OCI-LY3 (cell line): ENCODE data around the gene ZFYVE28.

Experiments used
- CTCF ChIP-seq: fragments of 200-600, 300-600 bp; sonication (generic); IDR thresholded peaks from 2 replicates; pipeline ENCODE4 v1.5.1; 2014; ENCODE audit warnings: antibody characterized with exemption, low read length, low read depth
- EZH2phosphoT487 ChIP-seq: fragments of 200-600 bp; shearing (Covaris generic); IDR thresholded peaks from 2 replicates; pipeline ENCODE4 v1.6.1; 2018; ENCODE audit warnings: antibody characterized with exemption, mixed run types, low read depth

GRCh38 chr4:2266821-2267220 is 151.6 kb downstream of the ZFYVE28 start:
- no peak for TF ChIP-seq EZH2phosphoT487
- no peak for TF ChIP-seq CTCF
